Measurements from ENCODE around the gene ANKRD23. TPM values are rescaled to one million over a fixed set of nuclear protein-coding genes. Genes with fewer than 3 reads are reported as not detected.

Gene ANKRD23
- polyA plus RNA-seq, 1 donor from 2014 or later, result 12.1 TPM

- Histone ChIP-seq H3K4me3 (ENCODE audit: low read length) (no peak overlapping the region), H2AFZ (ENCODE audit: low read depth, low read length) (no peak overlapping the region), H3K9me3 (ENCODE audit: low read length) (no peaks in the 10 kb centered on the region), H3K9ac (ENCODE audit: low read length) (no peak overlapping the region), H3K9me2 (ENCODE audit: insufficient read depth, low read length) (no peaks in the 10 kb centered on the region), H3F3A (ENCODE audit: insufficient read depth, low read length, poor library complexity, severe bottlenecking) (no peaks in the 10 kb centered on the region), H3K79me2 (replicated peaks; ENCODE audit: insufficient read depth, low read length) (no peaks in the 10 kb centered on the region), H3K36me3 (ENCODE audit: insufficient read depth, low read length) (no peaks in the 10 kb centered on the region), H3K4me2 (ENCODE audit: low read length) (no peak overlapping the region), H4K20me1 (ENCODE audit: insufficient read depth) (no peaks in the 10 kb centered on the region), H3K27me3 (ENCODE audit: insufficient read depth, low read depth, low read length) (no peaks in the 10 kb centered on the region), H3K27ac (ENCODE audit: low read length) (no peak overlapping the region)
- TF ChIP-seq EP300 (conservative IDR thresholded peaks at IDR 0.05; ENCODE audit: poor library complexity, severe bottlenecking), result no peak
- TF ChIP-seq CTCF (IDR thresholded peaks at IDR 0.05; ENCODE audit: poor library complexity, severe bottlenecking), result no peak
- TF ChIP-seq EZH2 (IDR thresholded peaks at IDR 0.05; ENCODE audit: borderline replicate concordance, insufficient read depth, low read length, poor library complexity, severe bottlenecking), result no peak
- TF ChIP-seq SMC3 (conservative IDR thresholded peaks at IDR 0.05; ENCODE audit: poor library complexity), result no peak
- TF ChIP-seq REST (IDR thresholded peaks at IDR 0.05; ENCODE audit: borderline replicate concordance), result no peak
- no peak for TF ChIP-seq RAD21 (conservative IDR thresholded peaks at IDR 0.05)
- TF ChIP-seq POLR2AphosphoS5 (IDR thresholded peaks at IDR 0.05), result no peak
- TF ChIP-seq TAF1 (IDR thresholded peaks at IDR 0.05; ENCODE audit: low read depth), result no peak
- TF ChIP-seq MXI1 (conservative IDR thresholded peaks at IDR 0.05; ENCODE audit: poor library complexity, severe bottlenecking), result no peak
These were observed 35.1 kb upstream of the ANKRD23 start for GRCh38 chr2:96878796-96879544.

GRCh38 chr2:96878171-96878570 is 34.4 kb upstream of the ANKRD23 start:
- no peak overlapping the region for H3K27ac ChIP-seq (ENCODE audit: low read length)
- H3K4me3 ChIP-seq (ENCODE audit: low read length), result no peak overlapping the region
- no peaks in the 10 kb centered on the region for H3K79me2 ChIP-seq (replicated peaks; ENCODE audit: insufficient read depth, low read length)
- H2AFZ ChIP-seq (ENCODE audit: low read depth, low read length), result no peak overlapping the region
- no peaks in the 10 kb centered on the region for H3K27me3 ChIP-seq (ENCODE audit: insufficient read depth, low read depth, low read length)
- no peaks in the 10 kb centered on the region for H3F3A ChIP-seq (ENCODE audit: insufficient read depth, low read length, poor library complexity, severe bottlenecking)
- no peaks in the 10 kb centered on the region for H3K9me2 ChIP-seq (ENCODE audit: insufficient read depth, low read length)
- TF ChIP-seq CTCF (IDR thresholded peaks at IDR 0.05; ENCODE audit: poor library complexity, severe bottlenecking) (no peak), RAD21 (conservative IDR thresholded peaks at IDR 0.05) (no peak), REST (IDR thresholded peaks at IDR 0.05; ENCODE audit: borderline replicate concordance) (no peak), EP300 (conservative IDR thresholded peaks at IDR 0.05; ENCODE audit: poor library complexity, severe bottlenecking) (no peak)
- no peaks in the 10 kb centered on the region for H3K36me3 ChIP-seq (ENCODE audit: insufficient read depth, low read length)
- no peaks in the 10 kb centered on the region for H3K9me3 ChIP-seq (ENCODE audit: low read length)
- no peaks in the 10 kb centered on the region for H4K20me1 ChIP-seq (ENCODE audit: insufficient read depth)
- H3K4me2 ChIP-seq (ENCODE audit: low read length), result no peak overlapping the region
- no peak overlapping the region for H3K9ac ChIP-seq (ENCODE audit: low read length)
